HEK293 (cell line): ENCODE results near the gene ISOC2.

ENCODE experiments used
- CTCF ChIP-seq: fragments of 450-650 bp; formaldehyde crosslinking; IDR thresholded peaks from 2 replicates; pipeline ENCODE4 v1.5.1; 2016; ENCODE audit warnings: missing biosample characterization, missing genetic modification characterization
- ELK4 ChIP-seq: IDR thresholded peaks from 2 replicates; pipeline ENCODE4 v1.6.1; 2011; ENCODE audit warnings: mild to moderate bottlenecking, low read depth, low read length, borderline replicate concordance
- GLIS2 ChIP-seq: fragments of 450-650 bp; formaldehyde crosslinking; IDR thresholded peaks from 2 replicates; pipeline ENCODE4 v1.5.1; 2016; ENCODE audit warnings: missing biosample characterization, missing genetic modification characterization
- REPIN1 ChIP-seq: fragments of 450-650 bp; formaldehyde crosslinking; IDR thresholded peaks from 2 replicates; pipeline ENCODE4 v1.5.1; 2017; ENCODE audit warnings: missing biosample characterization, missing genetic modification characterization, low read depth
- WT1 ChIP-seq: fragments of 450-650 bp; formaldehyde crosslinking; IDR thresholded peaks from 2 replicates; pipeline ENCODE4 v1.5.1; 2016; ENCODE audit warnings: missing biosample characterization, missing genetic modification characterization
- ZNF140 ChIP-seq: fragments of 450-650 bp; formaldehyde crosslinking; IDR thresholded peaks from 2 replicates; pipeline ENCODE4 v1.5.1; 2016; ENCODE audit warnings: missing biosample characterization, missing genetic modification characterization
- ZNF274 ChIP-seq, 2 experiments: fragments of 200-500 bp in 1 of 2; fragments of 450-650 bp in 1 of 2; sonication (Bioruptor generic) in 1 of 2; formaldehyde crosslinking in 1 of 2; IDR thresholded peaks; 2 replicates each; pipeline versions ENCODE4 v1.5.1 to v1.6.1; 2014 to 2016; ENCODE audit warnings: borderline replicate concordance in 1 of 2, inconsistent platforms in 1 of 2, low read length in 1 of 2, missing biosample characterization in 1 of 2, missing genetic modification characterization in 1 of 2
- ZNF391 ChIP-seq: fragments of 450-650 bp; formaldehyde crosslinking; IDR thresholded peaks from 2 replicates; pipeline ENCODE4 v1.5.1; 2016; ENCODE audit warnings: low read depth, missing biosample characterization, missing genetic modification characterization, borderline replicate concordance

- TF ChIP-seq ZNF274 (IDR thresholded peaks at IDR 0.05; ENCODE audit: low read length) (no peak), ZNF274 (tag by site-specific recombination; IDR thresholded peaks at IDR 0.05; ENCODE audit: borderline replicate concordance) (no peak), ZNF391 (tag by site-specific recombination) (no peak), ELK4 (no peak), GLIS2 (tag by site-specific recombination) (no peak), REPIN1 (no peak), CTCF (tag by site-specific recombination) (no peak), ZNF140 (tag by site-specific recombination) (no peak), WT1 (tag by site-specific recombination) (no peak)
These were observed 55.8 kb downstream of the ISOC2 start for GRCh38 chr19:55405638-55406037.
